ENCODE measurements around the gene IL2RA. TPM values are rescaled to one million over a fixed set of nuclear protein-coding genes. Genes with fewer than 3 reads are reported as not detected.

IL2RA gene
- total and polyA plus RNA-seq, 9 donors, result 0.07 to 5.2 (median 0.90) TPM; not detected in 2

DNA sequence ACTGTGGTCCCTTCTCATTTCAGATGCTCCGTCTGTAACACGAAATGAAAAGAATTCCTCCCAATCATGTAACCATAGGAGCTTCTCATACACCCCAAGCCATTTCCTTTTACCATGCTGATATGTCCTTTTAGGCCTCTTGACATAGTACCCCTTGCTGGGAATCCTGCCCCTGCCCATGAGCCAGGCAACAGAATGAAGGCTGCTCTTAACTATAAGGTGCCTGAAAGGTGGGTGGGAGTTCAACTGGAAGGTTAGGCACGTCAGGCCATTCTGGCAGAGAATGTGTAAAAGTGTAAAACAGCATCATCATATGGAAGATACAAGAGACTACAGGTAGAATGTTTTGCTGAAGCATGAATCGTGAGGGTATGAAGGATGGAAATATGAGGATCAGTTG lies 22.5 kb downstream of the IL2RA start:
- intact Hi-C loops (cut with DNase I), result no loop called here
- no peak overlapping the region for H3K4me3 ChIP-seq
- DNase-seq, result no peak
- H3K9me3 ChIP-seq, result no peaks in the 10 kb centered on the region
- no peak for TF ChIP-seq EP300 (IDR thresholded peaks at IDR 0.05)
- TF ChIP-seq POLR2A (IDR thresholded peaks at IDR 0.05), result no peak
- TF ChIP-seq, protein P1, sequence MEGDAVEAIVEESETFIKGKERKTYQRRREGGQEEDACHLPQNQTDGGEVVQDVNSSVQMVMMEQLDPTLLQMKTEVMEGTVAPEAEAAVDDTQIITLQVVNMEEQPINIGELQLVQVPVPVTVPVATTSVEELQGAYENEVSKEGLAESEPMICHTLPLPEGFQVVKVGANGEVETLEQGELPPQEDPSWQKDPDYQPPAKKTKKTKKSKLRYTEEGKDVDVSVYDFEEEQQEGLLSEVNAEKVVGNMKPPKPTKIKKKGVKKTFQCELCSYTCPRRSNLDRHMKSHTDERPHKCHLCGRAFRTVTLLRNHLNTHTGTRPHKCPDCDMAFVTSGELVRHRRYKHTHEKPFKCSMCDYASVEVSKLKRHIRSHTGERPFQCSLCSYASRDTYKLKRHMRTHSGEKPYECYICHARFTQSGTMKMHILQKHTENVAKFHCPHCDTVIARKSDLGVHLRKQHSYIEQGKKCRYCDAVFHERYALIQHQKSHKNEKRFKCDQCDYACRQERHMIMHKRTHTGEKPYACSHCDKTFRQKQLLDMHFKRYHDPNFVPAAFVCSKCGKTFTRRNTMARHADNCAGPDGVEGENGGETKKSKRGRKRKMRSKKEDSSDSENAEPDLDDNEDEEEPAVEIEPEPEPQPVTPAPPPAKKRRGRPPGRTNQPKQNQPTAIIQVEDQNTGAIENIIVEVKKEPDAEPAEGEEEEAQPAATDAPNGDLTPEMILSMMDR (IDR thresholded peaks at IDR 0.05), result no peak
- no peaks in the 10 kb centered on the region for H3K36me3 ChIP-seq
- H3K27me3 ChIP-seq, result no peaks in the 10 kb centered on the region
- no peaks in the 10 kb centered on the region for H3K4me1 ChIP-seq (ENCODE audit: insufficient read depth)
- 84 to 92% (median 89%) methylated on average over 4 of the region's 4 CpGs for WGBS, 3 donors
- no peak overlapping the region for H3K27ac ChIP-seq

DNA sequence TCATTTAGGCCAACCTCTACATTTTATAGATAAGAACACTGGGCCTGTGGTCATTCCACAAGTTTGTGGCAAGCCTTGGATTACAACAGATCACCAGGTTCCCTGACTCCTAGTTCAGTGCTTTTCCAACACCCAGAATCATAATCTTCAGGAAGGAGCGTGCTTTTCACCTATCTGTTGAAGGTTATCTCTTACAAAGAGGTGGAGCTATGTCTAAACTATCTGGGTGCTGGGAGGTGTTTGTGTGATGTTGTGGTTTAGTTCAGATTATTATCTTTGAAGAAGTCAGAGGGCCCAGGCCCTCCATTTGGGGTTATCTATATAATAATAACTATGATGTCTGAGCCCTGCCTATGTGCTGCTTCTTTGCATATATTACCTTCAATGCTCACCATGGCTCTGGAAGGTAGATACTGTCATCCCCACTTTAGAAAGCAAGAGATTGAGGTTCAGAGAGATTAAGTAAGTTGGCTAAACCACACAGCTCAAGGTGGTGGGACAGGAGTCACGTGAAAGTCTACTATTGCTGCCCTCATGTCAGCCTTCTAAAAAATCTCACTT lies 24.0 kb downstream of the IL2RA start:
- intact Hi-C loops (cut with DNase I), result no loop called here
- no peaks in the 10 kb centered on the region for H3K9me3 ChIP-seq
- DNase-seq, result no peak
- TF ChIP-seq EP300 (IDR thresholded peaks at IDR 0.05) (no peak), POLR2A (IDR thresholded peaks at IDR 0.05) (no peak)
- TF ChIP-seq, protein P1 (IDR thresholded peaks at IDR 0.05), result no peak
- no peaks in the 10 kb centered on the region for H3K4me1 ChIP-seq (ENCODE audit: insufficient read depth)
- no peaks in the 10 kb centered on the region for H3K27me3 ChIP-seq
- WGBS, 3 donors, result 90 to 99% (median 95%) methylated on average over 2 of the region's 2 CpGs
- H3K36me3 ChIP-seq, result no peaks in the 10 kb centered on the region
- H3K4me3 ChIP-seq, result no peak overlapping the region
- H3K27ac ChIP-seq, result no peak overlapping the region

DNA sequence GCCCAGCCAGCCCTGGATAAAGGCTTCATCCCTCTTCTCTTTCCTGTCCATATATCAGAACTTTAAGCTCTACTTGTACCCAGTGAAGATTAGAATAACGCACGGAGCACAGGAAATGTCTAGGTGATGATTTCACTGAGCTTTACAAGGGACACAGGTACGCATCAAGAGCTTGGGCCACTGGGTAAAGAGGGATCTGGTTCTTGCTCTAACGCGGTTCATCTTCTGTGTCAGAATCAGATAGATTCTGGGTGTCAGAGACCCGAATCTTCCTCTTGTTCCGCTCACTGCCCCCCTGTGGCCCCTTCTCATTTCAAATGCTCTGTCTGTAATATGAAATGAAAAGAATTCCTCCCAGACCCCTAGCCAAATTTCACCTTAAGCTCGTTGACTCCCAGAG lies 24.7 kb downstream of the IL2RA start:
- no peaks in the 10 kb centered on the region for H3K27me3 ChIP-seq
- no peaks in the 10 kb centered on the region for H3K4me1 ChIP-seq (ENCODE audit: insufficient read depth)
- H3K9me3 ChIP-seq, result no peaks in the 10 kb centered on the region
- H3K36me3 ChIP-seq, result no peaks in the 10 kb centered on the region
- DNase-seq, result no peak
- no peak overlapping the region for H3K27ac ChIP-seq
- no peak overlapping the region for H3K4me3 ChIP-seq
- TF ChIP-seq POLR2A (IDR thresholded peaks at IDR 0.05) (no peak), EP300 (IDR thresholded peaks at IDR 0.05) (no peak)
- TF ChIP-seq, protein P1 (IDR thresholded peaks at IDR 0.05), result no peak
- intact Hi-C loops (cut with DNase I), result no loop called here
- 87 to 91% (median 88%) methylated on average over 8 of the region's 8 CpGs for WGBS, 3 donors

DNA sequence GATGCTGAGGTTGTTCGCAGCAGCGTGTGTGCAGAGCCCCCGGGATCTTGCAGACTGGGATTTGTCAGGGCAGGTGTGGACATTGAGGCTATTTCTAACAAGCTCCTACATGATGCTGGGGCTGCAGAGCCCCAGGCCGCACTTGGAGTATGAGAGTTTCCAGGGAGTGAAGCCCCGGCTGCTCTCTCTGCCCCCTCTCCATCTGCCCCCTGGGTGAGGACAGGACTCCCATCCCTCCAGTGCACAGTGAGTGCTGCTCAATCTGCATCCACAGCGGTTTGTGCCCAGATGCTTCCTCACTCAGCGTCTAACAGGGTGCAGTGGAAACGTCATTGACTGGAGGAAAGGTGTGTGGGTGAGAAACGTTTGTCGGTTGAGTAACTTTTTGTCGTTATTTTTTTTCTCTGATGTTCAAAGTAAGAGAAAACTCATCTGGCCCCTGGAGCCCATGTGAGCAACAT lies 25.3 kb downstream of the IL2RA start:
- Histone ChIP-seq H3K4me3 (no peak overlapping the region), H3K27ac (no peak overlapping the region), H3K27me3 (no peaks in the 10 kb centered on the region), H3K9me3 (no peaks in the 10 kb centered on the region), H3K36me3 (no peaks in the 10 kb centered on the region), H3K4me1 (ENCODE audit: insufficient read depth) (no peaks in the 10 kb centered on the region)
- no peak for DNase-seq
- WGBS, 3 donors, result 75 to 83% (median 83%) methylated on average over 11 of the region's 11 CpGs
- intact Hi-C loops (cut with DNase I), result no loop called here
- TF ChIP-seq EP300 (IDR thresholded peaks at IDR 0.05) (no peak), POLR2A (IDR thresholded peaks at IDR 0.05) (no peak)
- TF ChIP-seq, protein P1 (IDR thresholded peaks at IDR 0.05), result no peak
